HUDEP-2 (cell line): ENCODE data around the gene APEH.

Source experiments
- DNase-seq, 76 experiments: peaks; one replicate each; lab custom pipeline; 2025; ENCODE audit not compliant: unreplicated experiment in 76 of 76; lab: John Stamatoyannopoulos, UW

The APEH gene

GRCh38 chr3:49650177-49650576 lies 24.0 kb upstream of the APEH start:
- no peak for DNase-seq

- DNase-seq = no peak
Measured at GRCh38 chr3:49650637-49651036, 23.5 kb upstream of the APEH start.

GRCh38 chr3:49652218-49652902 lies 21.8 kb upstream of the APEH start:
- no peak for DNase-seq

- DNase-seq = no peak
Measured at GRCh38 chr3:49652903-49653415, 21.2 kb upstream of the APEH start.

- no peak for DNase-seq
Measured at GRCh38 chr3:49653621-49654020, 20.5 kb upstream of the APEH start.

- DNase-seq = no peak
Measured at GRCh38 chr3:49654176-49654825, 19.9 kb upstream of the APEH start.

- DNase-seq = peak in 1 of 76 experiments; percentile 11
Measured at GRCh38 chr3:49654955-49655556, 19.1 kb upstream of the APEH start.

GRCh38 chr3:49655731-49656285 lies 18.3 kb upstream of the APEH start:
- DNase-seq = no peak

GRCh38 chr3:49656541-49657112 lies 17.5 kb upstream of the APEH start:
- peak in 2 of 76 experiments; percentile 15 to 30 for DNase-seq

- DNase-seq = no peak
Measured at GRCh38 chr3:49657208-49657915, 16.8 kb upstream of the APEH start.

GRCh38 chr3:49658711-49659110 lies 15.4 kb upstream of the APEH start:
- DNase-seq = no peak

- DNase-seq = no peak
Measured at GRCh38 chr3:49659756-49660155, 14.4 kb upstream of the APEH start.

GRCh38 chr3:49661281-49661680 lies 12.9 kb upstream of the APEH start:
- no peak for DNase-seq

GRCh38 chr3:49662021-49662420 lies 12.1 kb upstream of the APEH start:
- no peak for DNase-seq

GRCh38 chr3:49662720-49663413 lies 11.3 kb upstream of the APEH start:
- no peak for DNase-seq

GRCh38 chr3:49663831-49664230 lies 10.3 kb upstream of the APEH start:
- DNase-seq = no peak

GRCh38 chr3:49664300-49664699 lies 9.9 kb upstream of the APEH start:
- no peak for DNase-seq

GRCh38 chr3:49665822-49666519 lies 8.2 kb upstream of the APEH start:
- no peak for DNase-seq

GRCh38 chr3:49666592-49666991 lies 7.6 kb upstream of the APEH start:
- no peak for DNase-seq
